Measurements from ENCODE around the gene RABGGTA. TPM values are rescaled to one million over a fixed set of nuclear protein-coding genes. Genes with fewer than 3 reads are reported as not detected.

RABGGTA gene
- total RNA-seq, 1 donor from 2014 or later = 31.1 TPM

DNA sequence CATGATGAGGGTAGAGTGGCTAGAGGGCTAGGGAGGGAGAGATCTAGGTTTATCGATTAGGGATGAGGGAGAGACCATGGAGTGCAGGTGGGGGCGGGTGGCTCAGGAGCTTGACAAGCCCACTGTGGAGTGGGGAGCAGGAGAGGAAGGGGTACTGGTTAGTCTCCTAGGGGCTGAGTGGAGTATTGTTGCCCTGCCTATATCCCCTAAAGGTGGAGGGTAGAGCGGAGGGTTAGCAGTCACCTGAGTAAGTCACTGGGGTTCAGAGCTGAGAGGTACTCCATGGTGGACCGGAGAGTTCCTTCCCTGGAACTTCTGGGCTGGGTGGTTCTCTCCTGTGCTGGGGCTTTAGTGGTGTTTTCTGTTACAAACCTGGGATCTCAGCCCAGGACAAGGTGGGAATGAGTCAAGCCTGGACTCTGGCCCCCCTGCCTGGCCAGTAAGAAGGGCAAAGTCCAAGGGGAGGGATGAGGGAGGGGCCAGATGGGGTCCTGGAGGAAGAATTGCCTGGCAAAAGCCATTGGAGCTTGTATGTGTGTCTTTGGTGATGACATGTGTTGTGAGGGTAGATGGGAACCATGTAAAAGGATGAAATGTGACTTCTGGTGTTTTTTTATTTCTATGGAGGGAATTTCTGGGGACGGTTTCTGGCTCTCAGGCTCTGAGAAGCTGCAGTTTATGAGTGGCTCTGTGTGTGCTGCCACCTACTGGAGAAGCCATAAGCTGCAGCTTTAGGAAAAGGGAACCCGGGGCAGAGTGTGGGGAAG, 36.4 kb upstream of the RABGGTA start, which contains the start of gene CIDEB:
Gene CIDEB, minus strand, starts transcription at position 403 of the 767 bp plus-strand sequence. Its CDS starts 119 bp downstream, at position 284.
- Mint-ChIP-seq H3K36me3 (peaks cover 26% of the 10 kb centered on the region), H3K27ac (peak within 1 kb of the TSS; percentile 70), H3K9me3 (no peaks in the 10 kb centered on the region), H3K27me3 (no peaks in the 10 kb centered on the region), H3K4me1 (ENCODE audit: unreplicated experiment) (peaks cover 7% of the 10 kb centered on the region), H3K4me3 (peak within 1 kb of the TSS; percentile 45)
- DNase-seq (ENCODE audit: extremely low spot score, unreplicated experiment) = no peak
- TF ChIP-seq, protein P1, sequence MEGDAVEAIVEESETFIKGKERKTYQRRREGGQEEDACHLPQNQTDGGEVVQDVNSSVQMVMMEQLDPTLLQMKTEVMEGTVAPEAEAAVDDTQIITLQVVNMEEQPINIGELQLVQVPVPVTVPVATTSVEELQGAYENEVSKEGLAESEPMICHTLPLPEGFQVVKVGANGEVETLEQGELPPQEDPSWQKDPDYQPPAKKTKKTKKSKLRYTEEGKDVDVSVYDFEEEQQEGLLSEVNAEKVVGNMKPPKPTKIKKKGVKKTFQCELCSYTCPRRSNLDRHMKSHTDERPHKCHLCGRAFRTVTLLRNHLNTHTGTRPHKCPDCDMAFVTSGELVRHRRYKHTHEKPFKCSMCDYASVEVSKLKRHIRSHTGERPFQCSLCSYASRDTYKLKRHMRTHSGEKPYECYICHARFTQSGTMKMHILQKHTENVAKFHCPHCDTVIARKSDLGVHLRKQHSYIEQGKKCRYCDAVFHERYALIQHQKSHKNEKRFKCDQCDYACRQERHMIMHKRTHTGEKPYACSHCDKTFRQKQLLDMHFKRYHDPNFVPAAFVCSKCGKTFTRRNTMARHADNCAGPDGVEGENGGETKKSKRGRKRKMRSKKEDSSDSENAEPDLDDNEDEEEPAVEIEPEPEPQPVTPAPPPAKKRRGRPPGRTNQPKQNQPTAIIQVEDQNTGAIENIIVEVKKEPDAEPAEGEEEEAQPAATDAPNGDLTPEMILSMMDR (conservative IDR thresholded peaks at IDR 0.05) = peak; percentile 94

DNA sequence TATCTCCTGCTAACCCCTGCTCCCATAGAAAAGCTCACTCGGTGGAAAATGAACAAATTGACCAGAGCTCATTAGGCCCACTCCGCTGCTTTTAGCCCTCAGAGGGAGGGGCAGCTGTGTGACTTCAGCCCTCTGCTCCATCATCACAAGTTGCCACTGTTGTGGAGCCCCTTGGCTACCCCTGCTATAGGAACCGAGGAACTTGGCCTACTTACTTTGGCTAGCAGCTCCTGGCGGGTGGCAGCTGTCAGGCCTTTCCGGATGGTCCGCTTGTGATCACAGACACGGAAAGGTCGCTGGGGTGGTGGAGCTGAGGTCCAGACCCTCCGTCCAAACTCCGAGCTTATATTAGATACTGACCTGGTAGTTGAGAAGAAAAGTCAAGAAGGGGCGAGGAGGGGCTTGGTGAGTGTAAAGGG, 35.8 kb upstream of the RABGGTA start:
- Mint-ChIP-seq H3K27ac (peak overlapping the region; percentile 70), H3K9me3 (no peaks in the 10 kb centered on the region), H3K4me1 (ENCODE audit: unreplicated experiment) (peaks cover 7% of the 10 kb centered on the region), H3K27me3 (no peaks in the 10 kb centered on the region), H3K4me3 (peak overlapping the region; percentile 45), H3K36me3 (peaks cover 26% of the 10 kb centered on the region)
- no peak for DNase-seq (ENCODE audit: extremely low spot score, unreplicated experiment)
- TF ChIP-seq, protein P1 (conservative IDR thresholded peaks at IDR 0.05) = no peak

DNA sequence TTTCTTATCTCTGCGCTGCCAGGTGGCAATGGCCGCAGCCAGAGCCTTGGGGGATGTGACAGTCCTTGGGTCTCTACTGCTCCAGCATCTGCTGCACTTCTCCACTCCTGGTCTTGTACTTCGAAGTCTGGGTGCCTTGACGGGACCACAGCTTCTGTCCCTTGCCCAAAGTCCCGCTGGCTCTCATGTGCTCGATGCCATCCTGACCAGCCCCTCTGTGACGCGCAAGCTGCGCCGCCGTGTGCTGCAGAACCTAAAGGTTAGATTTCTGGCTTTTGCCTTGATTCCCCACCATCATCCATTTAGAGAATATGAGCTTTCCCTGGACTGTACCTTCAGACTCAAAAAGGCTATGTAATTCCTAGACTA, 32.6 kb upstream of the RABGGTA start:
- H3K9me3 Mint-ChIP-seq = no peaks in the 10 kb centered on the region
- peaks cover 24% of the 10 kb centered on the region for H3K36me3 Mint-ChIP-seq
- H3K4me3 Mint-ChIP-seq = no peak overlapping the region
- no peaks in the 10 kb centered on the region for H3K27me3 Mint-ChIP-seq
- DNase-seq (ENCODE audit: extremely low spot score, unreplicated experiment) = no peak
- TF ChIP-seq, protein P1 (conservative IDR thresholded peaks at IDR 0.05) = no peak
- peaks cover 27% of the 10 kb centered on the region for H3K4me1 Mint-ChIP-seq (ENCODE audit: unreplicated experiment)
- no peak overlapping the region for H3K27ac Mint-ChIP-seq

DNA sequence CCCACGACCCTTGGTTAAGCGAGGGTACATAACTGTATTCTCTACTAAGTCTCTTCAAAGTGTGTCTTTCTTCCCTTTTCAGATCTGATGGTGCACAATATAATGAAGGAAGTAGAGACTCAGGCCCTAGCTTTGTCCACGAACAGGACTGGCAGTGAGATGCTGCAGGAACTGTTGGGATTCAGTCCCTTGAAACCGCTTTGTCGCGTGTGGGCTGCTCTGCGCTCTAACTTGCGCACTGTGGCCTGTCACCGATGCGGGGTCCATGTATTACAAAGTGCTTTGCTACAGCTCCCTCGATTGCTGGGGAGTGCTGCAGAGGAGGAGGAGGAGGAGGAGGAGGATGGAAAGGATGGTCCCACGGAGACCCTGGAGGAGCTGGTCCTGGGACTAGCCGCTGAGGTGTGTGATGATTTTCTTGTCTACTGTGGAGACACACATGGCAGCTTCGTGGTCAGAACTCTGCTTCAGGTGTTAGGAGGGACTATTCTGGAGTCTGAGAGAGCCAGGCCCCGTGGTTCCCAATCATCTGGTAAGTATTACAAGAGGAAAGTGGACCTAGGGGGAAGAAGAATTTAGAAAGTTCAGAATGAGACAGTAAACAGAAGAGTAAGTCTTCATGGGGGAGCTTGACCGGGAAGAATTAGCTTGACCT, 29.1 kb upstream of the RABGGTA start:
- H3K27ac Mint-ChIP-seq = peak overlapping the region; percentile 98
- H3K36me3 Mint-ChIP-seq = peaks cover 14% of the 10 kb centered on the region
- peaks cover 33% of the 10 kb centered on the region for H3K4me1 Mint-ChIP-seq (ENCODE audit: unreplicated experiment)
- H3K27me3 Mint-ChIP-seq = no peaks in the 10 kb centered on the region
- H3K9me3 Mint-ChIP-seq = no peaks in the 10 kb centered on the region
- no peak for DNase-seq (ENCODE audit: extremely low spot score, unreplicated experiment)
- peak overlapping the region; percentile 95 for H3K4me3 Mint-ChIP-seq
- TF ChIP-seq, protein P1 (conservative IDR thresholded peaks at IDR 0.05) = no peak

DNA sequence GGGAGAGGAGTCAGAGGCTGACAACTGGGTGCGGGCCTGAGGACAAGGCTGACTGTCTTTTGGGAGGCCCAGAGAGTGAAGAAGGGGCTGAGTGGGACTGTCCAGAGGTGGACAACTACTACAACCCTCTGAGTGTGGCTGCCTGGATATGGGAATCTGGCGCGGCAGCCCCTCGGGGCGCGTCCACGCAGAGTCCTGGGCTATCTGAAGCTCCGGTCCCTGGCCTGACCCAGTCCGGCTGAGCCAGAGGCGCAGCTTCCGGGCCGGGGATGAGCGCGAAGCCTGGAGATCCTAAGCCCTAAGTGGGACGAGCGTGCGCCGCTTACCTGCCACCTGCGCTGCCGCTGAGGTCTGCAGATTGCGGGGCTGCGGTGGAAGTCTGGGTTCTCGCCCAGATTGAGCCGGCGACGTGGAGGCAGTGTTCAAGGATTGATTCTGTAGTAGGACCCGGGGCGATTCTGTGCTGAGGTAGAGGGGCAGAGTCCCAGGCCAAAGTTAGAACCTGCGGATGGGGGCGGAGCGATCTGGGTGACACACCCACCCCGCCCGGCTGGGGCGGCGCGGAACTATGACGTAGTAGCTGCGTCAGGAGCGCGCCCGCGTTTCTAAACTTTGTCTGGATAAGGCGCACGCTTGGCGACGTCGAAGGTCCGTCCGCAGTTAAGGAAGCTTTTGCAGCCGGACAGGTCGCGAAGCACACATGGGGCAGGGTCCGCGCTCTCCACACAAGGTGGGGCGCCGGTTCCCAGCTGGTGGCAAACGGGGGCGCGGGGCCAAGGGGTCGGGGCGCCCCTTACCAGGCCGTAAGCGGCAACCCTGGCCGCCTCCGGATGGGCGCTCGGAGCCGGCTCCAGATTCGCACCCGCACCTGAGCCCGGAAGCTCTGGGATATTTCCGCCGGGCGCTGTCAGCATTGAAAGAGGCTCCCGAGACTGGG, 28.1 kb upstream of the RABGGTA start, which contains the start of the genes DHRS1 and NOP9:
Gene DHRS1, minus strand, starts transcription at position 526 of the 937 bp plus-strand sequence. CDS start 674 bp downstream, outside the sequence.
Gene NOP9, plus strand, starts transcription at position 596 of the 937 bp plus-strand sequence. Its CDS starts 105 bp downstream, at position 701.
- peak within 1 kb of the TSS; percentile 98 for H3K27ac Mint-ChIP-seq
- H3K9me3 Mint-ChIP-seq = no peaks in the 10 kb centered on the region
- H3K4me3 Mint-ChIP-seq = peak within 1 kb of the TSS; percentile 95
- peak; percentile 95 for DNase-seq (ENCODE audit: extremely low spot score, unreplicated experiment)
- H3K4me1 Mint-ChIP-seq (ENCODE audit: unreplicated experiment) = peaks cover 33% of the 10 kb centered on the region
- H3K36me3 Mint-ChIP-seq = peaks cover 7% of the 10 kb centered on the region
- H3K27me3 Mint-ChIP-seq = no peaks in the 10 kb centered on the region
- TF ChIP-seq, protein P1 (conservative IDR thresholded peaks at IDR 0.05) = no peak

Measured in type B pancreatic cell (in vitro differentiated cells).